Limb (tissue), 2 donors: Measurements from ENCODE around the gene NLRC3.

Source experiments
- DNase-seq, 2 donors: peaks; one replicate each; pipeline ENCODE4 v3.0.0-alpha.2; 2016; ENCODE audit errors: extremely low spot score in 2 of 2

Gene NLRC3

GRCh38 chr16:3598236-3598635 lies 21.0 kb upstream of the NLRC3 start:
- no peak for DNase-seq

DNA sequence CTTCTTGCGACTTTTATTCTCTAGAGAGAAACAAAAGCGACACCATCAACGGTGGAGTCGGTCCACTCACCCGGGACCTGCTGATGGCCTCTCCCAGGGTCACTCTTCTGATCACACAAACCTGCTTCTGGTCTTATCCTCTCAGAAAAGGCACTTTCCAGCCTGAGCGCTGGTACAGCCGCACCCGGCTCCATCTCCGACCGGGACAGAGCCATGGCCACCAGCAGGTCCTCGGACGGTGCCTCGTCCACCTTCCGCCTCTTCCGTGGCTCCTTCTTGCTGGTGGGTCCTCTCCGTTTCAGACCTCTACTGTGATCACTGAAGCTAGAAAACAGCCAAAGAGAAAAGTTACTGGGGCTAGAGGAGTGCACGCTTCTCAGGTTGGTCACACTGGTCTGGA lies 20.5 kb upstream of the NLRC3 start:
- DNase-seq: no peak

- DNase-seq: no peak
Observed at GRCh38 chr16:3597226-3597625, 20.0 kb upstream of the NLRC3 start.

GRCh38 chr16:3596101-3596861 lies 19.1 kb upstream of the NLRC3 start:
- no peak for DNase-seq

GRCh38 chr16:3595521-3596021 lies 18.4 kb upstream of the NLRC3 start:
- no peak for DNase-seq

GRCh38 chr16:3595110-3595486 lies 17.9 kb upstream of the NLRC3 start:
- no peak for DNase-seq

GRCh38 chr16:3594316-3595109 lies 17.3 kb upstream of the NLRC3 start:
- DNase-seq: no peak

- DNase-seq: no peak
Observed at GRCh38 chr16:3592559-3592958, 15.4 kb upstream of the NLRC3 start.

DNA sequence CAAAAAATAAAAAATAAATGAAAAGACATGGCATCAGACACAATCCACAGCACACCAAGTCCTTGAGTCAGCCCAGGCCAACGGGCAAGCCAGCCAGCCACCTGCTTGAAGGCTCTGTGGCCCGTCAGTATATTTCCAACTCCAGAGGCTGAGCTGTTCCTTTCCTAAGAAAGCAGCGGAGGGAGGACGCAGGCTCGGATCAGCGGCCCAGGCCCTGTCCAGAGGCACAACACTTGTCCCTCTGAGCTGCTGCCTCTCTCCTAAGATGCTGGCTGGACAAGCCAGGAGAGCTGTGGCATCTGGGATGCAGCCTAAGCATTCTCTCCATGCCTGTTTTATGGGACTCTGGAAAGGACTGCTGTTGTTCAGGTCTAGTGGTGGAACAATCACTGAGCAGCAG lies 14.8 kb upstream of the NLRC3 start:
- DNase-seq: no peak

GRCh38 chr16:3591436-3591803 lies 14.2 kb upstream of the NLRC3 start:
- DNase-seq: no peak

DNA sequence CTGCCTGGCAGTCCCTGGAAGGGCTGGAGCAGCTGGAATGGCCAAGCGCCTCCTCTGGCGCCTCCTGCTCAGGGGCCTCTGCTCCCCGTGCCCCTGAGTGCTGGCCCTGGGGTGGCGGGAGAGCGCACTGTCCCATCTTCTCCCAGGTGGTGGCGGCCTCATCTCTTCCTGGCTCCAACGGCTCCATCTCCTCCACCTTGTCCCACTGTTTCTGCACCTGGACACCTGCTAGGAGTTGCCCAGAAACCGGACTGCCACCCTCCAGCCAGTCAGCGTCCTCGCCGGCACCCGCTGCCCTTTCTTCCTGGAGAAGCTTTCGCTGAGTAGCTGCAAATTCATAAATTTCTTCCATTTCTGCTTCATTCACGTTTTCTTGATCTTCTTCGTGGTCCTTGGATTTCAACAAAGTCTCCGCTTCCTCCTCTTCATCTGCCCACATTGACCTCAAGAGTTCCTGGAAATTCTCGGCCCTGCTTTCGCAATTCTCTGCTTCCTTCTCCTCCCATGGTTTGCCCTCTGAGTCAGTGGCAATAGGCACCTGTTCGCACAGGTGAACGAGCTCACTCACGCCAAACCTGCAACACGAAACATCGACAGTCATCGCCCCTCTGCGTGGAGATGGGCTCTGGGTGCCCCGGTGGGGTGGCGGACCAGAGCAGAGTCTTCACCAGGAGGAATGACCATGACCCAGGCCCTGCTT lies 13.7 kb upstream of the NLRC3 start:
- DNase-seq: no peak

DNA sequence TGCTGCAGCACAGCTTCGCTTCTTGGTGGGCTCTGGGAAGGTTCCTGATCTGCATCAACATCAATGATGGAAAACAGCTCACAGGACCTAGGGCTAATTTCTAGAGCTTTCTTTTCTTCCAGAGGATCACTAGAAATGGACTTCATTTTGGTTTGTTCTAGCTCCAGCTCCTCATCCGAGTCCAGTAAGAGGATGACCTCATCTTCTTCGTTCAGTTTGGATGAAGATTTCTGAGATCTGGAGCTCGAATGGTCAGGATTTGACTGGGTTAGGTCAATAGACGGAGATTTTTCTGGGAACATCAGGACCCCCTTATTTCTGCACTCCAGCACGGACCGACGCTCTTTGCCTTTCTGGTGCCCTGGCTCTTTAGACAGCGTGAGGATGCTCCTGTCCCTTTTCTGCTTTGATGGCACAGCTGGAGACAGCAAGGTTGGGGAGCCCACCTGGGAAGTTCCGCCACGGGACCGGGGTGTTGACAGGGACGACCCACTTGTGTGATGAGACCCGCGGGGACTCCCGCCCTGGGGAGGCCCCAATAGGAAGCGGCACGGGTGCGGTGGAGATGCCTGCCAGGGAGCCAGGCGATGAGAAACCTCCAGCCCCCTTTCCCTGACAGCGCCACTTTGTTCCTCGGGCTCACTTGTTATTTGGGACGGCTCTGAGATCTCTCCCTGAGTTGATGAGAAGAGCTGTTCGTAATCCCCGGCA lies 12.9 kb upstream of the NLRC3 start:
- no peak for DNase-seq

GRCh38 chr16:3589441-3589921 lies 12.3 kb upstream of the NLRC3 start:
- DNase-seq: no peak

GRCh38 chr16:3589001-3589400 lies 11.8 kb upstream of the NLRC3 start:
- DNase-seq: no peak

- no peak for DNase-seq
Observed at GRCh38 chr16:3587547-3588110, 10.4 kb upstream of the NLRC3 start.

DNA sequence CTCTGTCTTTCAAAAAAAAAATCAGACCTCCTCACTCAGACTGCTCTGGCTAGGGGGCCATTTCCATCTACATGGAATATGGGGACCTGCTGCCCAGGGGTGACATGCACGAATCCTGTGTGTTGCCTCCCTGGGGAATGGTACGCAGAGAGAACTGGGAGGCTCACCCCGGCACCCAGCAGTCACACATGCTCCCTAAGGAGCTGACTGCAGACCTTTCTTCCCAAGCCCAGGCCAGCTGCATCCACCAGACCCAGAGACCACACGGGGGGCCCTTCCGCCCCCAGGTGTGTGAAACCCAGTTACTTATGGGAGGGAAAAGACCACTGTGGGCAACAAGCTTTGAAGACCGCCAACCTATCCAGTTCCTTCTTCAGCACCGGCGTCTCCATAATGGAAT lies 7.2 kb upstream of the NLRC3 start:
- no peak for DNase-seq

- no peak for DNase-seq
Observed at GRCh38 chr16:3583303-3584038, 6.3 kb upstream of the NLRC3 start.

GRCh38 chr16:3582276-3583165 lies 5.3 kb upstream of the NLRC3 start:
- no peak for DNase-seq

DNA sequence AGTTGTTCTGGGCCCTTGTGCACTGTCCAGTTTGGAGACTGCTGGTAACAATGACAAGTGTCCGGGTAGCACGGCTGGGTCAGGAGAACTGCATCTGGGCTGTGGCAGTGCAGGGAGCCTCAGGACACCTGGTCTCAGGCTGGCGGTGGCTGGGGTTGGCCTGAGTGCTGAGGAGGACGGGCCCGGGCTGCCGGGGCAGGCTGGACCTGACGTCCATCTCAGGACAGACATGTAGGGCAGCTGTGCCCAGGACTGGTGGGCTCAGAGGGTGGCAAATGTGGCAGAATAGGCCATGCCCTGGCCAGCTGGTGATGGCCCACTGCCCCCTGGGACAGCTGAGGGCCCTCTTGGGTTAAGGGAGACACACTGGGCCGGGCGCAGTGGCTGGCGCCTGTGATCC lies 4.2 kb upstream of the NLRC3 start:
- DNase-seq: no peak
